Mesendoderm (in vitro differentiated cells): ENCODE data around the gene IL26.
A peak's percentile ranks its signal among the peaks of the same experiment; 100 is the strongest.

Experiments
- DNase-seq: peaks from one replicate; pipeline ENCODE4 v3.0.0; 2013
- H2AK5ac ChIP-seq: 2 replicates; pipeline ENCODE4 v1.6.1; 2013; ENCODE audit warnings: low read length, inconsistent platforms
- H2BK120ac ChIP-seq: 2 replicates; pipeline ENCODE4 v1.6.1; 2013; ENCODE audit warnings: low read depth, mild to moderate bottlenecking, low read length, moderate library complexity, mixed read lengths
- H2BK15ac ChIP-seq: replicated peaks from 2 replicates; pipeline ENCODE4 v1.6.1; 2013; ENCODE audit warnings: low read depth, mild to moderate bottlenecking, moderate library complexity
- H2BK5ac ChIP-seq: 2 replicates; pipeline ENCODE4 v1.6.1; 2013; ENCODE audit warnings: low read length, inconsistent platforms
- H3K18ac ChIP-seq: 2 replicates; pipeline ENCODE4 v1.6.1; 2013; ENCODE audit warnings: mild to moderate bottlenecking, low read length, mixed read lengths
- H3K23ac ChIP-seq: one replicate; pipeline ENCODE4 v1.6.1; 2013; ENCODE audit warnings: low read length
- H3K27ac ChIP-seq: 2 replicates; pipeline ENCODE4 v1.5.1; 2013; ENCODE audit warnings: low read depth, mild to moderate bottlenecking, inconsistent platforms, low read length, moderate library complexity
- H3K27me3 ChIP-seq: 2 replicates; pipeline ENCODE4 v1.6.1; 2013; ENCODE audit warnings: low read length, control low read depth, mild to moderate bottlenecking, inconsistent platforms; ENCODE audit not compliant: insufficient read depth, poor library complexity
- H3K36me3 ChIP-seq: 2 replicates; pipeline ENCODE4 v1.6.1; 2013; ENCODE audit warnings: low read length, inconsistent platforms; ENCODE audit not compliant: control insufficient read depth, insufficient read depth
- H3K4ac ChIP-seq: one replicate; pipeline ENCODE4 v1.6.1; 2013; ENCODE audit warnings: low read depth, mild to moderate bottlenecking, low read length, moderate library complexity
- H3K4me1 ChIP-seq: 2 replicates; pipeline ENCODE4 v1.6.1; 2013; ENCODE audit warnings: low read depth, low read length, inconsistent platforms; ENCODE audit not compliant: control insufficient read depth
- H3K4me2 ChIP-seq: 2 replicates; pipeline ENCODE4 v1.6.1; 2013; ENCODE audit warnings: low read length
- H3K4me3 ChIP-seq: 2 replicates; pipeline ENCODE4 v1.5.1; 2013; ENCODE audit warnings: mild to moderate bottlenecking, low read length
- H3K56ac ChIP-seq: one replicate; pipeline ENCODE4 v1.6.1; 2013; ENCODE audit warnings: low read length
- H3K79me1 ChIP-seq: 2 replicates; pipeline ENCODE4 v1.6.1; 2013; ENCODE audit warnings: low read length, inconsistent platforms
- H3K79me2 ChIP-seq: 2 replicates; pipeline ENCODE4 v1.6.1; 2013; ENCODE audit warnings: mild to moderate bottlenecking, low read length; ENCODE audit not compliant: control insufficient read depth, insufficient read depth
- H3K9ac ChIP-seq: 2 replicates; pipeline ENCODE4 v1.6.1; 2013; ENCODE audit warnings: low read length, inconsistent platforms
- H4K5ac ChIP-seq: one replicate; pipeline ENCODE4 v1.6.1; 2013; ENCODE audit warnings: low read length
- H4K8ac ChIP-seq: one replicate; pipeline ENCODE4 v1.6.1; 2013; ENCODE audit warnings: low read depth, mild to moderate bottlenecking, control low read depth, low read length, moderate library complexity
- WGBS: extraction: QIAGEN DNeasy Blood & Tissue Kit; methylation state at CpG from one replicate; pipeline ENCODE4 v1.1.7; 2013; ENCODE audit warnings: low lambda C conversion rate, missing lambda C conversion rate; ENCODE audit not compliant: insufficient coverage; ENCODE audit errors: extremely low coverage; 5-methylcytosine and 5-hydroxymethylcytosine counted together

IL26 gene

GRCh38 chr12:68231691-68232090, 6.1 kb upstream of the IL26 start:
- Histone ChIP-seq H3K4ac (no peak overlapping the region), H2AK5ac (no peak overlapping the region), H3K36me3 (no peaks in the 10 kb centered on the region), H3K4me2 (no peak overlapping the region), H3K79me2 (no peaks in the 10 kb centered on the region), H3K23ac (no peak overlapping the region), H2BK15ac (no peak overlapping the region), H3K18ac (no peak overlapping the region), H3K27me3 (no peaks in the 10 kb centered on the region), H3K27ac (no peak overlapping the region), H2BK5ac (no peak overlapping the region), H3K79me1 (no peaks in the 10 kb centered on the region), H4K5ac (no peak overlapping the region), H2BK120ac (no peak overlapping the region), H3K56ac (no peak overlapping the region), H3K4me3 (no peak overlapping the region), H4K8ac (no peak overlapping the region), H3K4me1 (peaks cover 6% of the 10 kb centered on the region), H3K9ac (no peak overlapping the region)
- WGBS = no CpG with 5 or more reads among the region's 3 CpGs
- no peak for DNase-seq

- no peak overlapping the region for H3K4ac ChIP-seq
- no peaks in the 10 kb centered on the region for H3K79me1 ChIP-seq
- H3K27me3 ChIP-seq = no peaks in the 10 kb centered on the region
- H4K5ac ChIP-seq = no peak overlapping the region
- no peak for DNase-seq
- no peak overlapping the region for H3K18ac ChIP-seq
- H3K27ac ChIP-seq = no peak overlapping the region
- H2BK120ac ChIP-seq = no peak overlapping the region
- H3K56ac ChIP-seq = no peak overlapping the region
- no peak overlapping the region for H4K8ac ChIP-seq
- no peak overlapping the region for H3K4me2 ChIP-seq
- H2BK5ac ChIP-seq = no peak overlapping the region
- peaks cover 6% of the 10 kb centered on the region for H3K4me1 ChIP-seq
- no peak overlapping the region for H3K4me3 ChIP-seq
- no peak overlapping the region for H2AK5ac ChIP-seq
- no peak overlapping the region for H2BK15ac ChIP-seq
- H3K36me3 ChIP-seq = no peaks in the 10 kb centered on the region
- no peak overlapping the region for H3K9ac ChIP-seq
- no peaks in the 10 kb centered on the region for H3K79me2 ChIP-seq
- H3K23ac ChIP-seq = no peak overlapping the region
These were observed 5.6 kb upstream of the IL26 start for GRCh38 chr12:68231229-68231628.

- Histone ChIP-seq H3K18ac (no peak overlapping the region), H3K27ac (no peak overlapping the region), H3K4me1 (peaks cover 6% of the 10 kb centered on the region), H3K56ac (no peak overlapping the region), H2BK120ac (no peak overlapping the region), H4K8ac (no peak overlapping the region), H2AK5ac (no peak overlapping the region), H3K27me3 (no peaks in the 10 kb centered on the region), H4K5ac (no peak overlapping the region), H3K9ac (no peak overlapping the region), H2BK15ac (no peak overlapping the region), H3K4me2 (no peak overlapping the region), H3K4me3 (no peak overlapping the region), H3K79me2 (no peaks in the 10 kb centered on the region), H3K23ac (no peak overlapping the region), H3K79me1 (no peaks in the 10 kb centered on the region), H3K4ac (no peak overlapping the region), H2BK5ac (no peak overlapping the region), H3K36me3 (no peaks in the 10 kb centered on the region)
- no peak for DNase-seq
- no CpG with 5 or more reads among the region's 2 CpGs for whole genome bisulfite sequencing
These were observed 4.3 kb upstream of the IL26 start for GRCh38 chr12:68229956-68230355.

GRCh38 chr12:68227356-68227755, 1.7 kb upstream of the IL26 start:
- no peak overlapping the region for H3K4ac ChIP-seq
- H3K27me3 ChIP-seq = no peaks in the 10 kb centered on the region
- no peak overlapping the region for H2BK120ac ChIP-seq
- H3K56ac ChIP-seq = no peak overlapping the region
- H4K5ac ChIP-seq = no peak overlapping the region
- no peaks in the 10 kb centered on the region for H3K79me2 ChIP-seq
- H3K4me1 ChIP-seq = no peaks in the 10 kb centered on the region
- H3K9ac ChIP-seq = no peak overlapping the region
- H3K36me3 ChIP-seq = no peaks in the 10 kb centered on the region
- H3K27ac ChIP-seq = no peak overlapping the region
- H2BK5ac ChIP-seq = no peak overlapping the region
- H3K4me3 ChIP-seq = no peak overlapping the region
- no peak overlapping the region for H3K4me2 ChIP-seq
- no peak overlapping the region for H2AK5ac ChIP-seq
- H3K18ac ChIP-seq = no peak overlapping the region
- H3K79me1 ChIP-seq = no peaks in the 10 kb centered on the region
- no peak for DNase-seq
- no peak overlapping the region for H2BK15ac ChIP-seq
- no peak overlapping the region for H3K23ac ChIP-seq
- WGBS = no CpG with 5 or more reads among the region's 3 CpGs
- H4K8ac ChIP-seq = no peak overlapping the region

GRCh38 chr12:68224613-68225285, 861 bp downstream of the IL26 start:
- Histone ChIP-seq H3K9ac (no peak overlapping the region), H3K4me1 (no peaks in the 10 kb centered on the region), H3K23ac (no peak overlapping the region), H2BK15ac (no peak overlapping the region), H3K4me2 (no peak overlapping the region), H2BK5ac (no peak overlapping the region), H3K4me3 (no peak overlapping the region), H2AK5ac (no peak overlapping the region), H3K36me3 (no peaks in the 10 kb centered on the region), H3K4ac (no peak overlapping the region), H3K18ac (no peak overlapping the region), H3K27ac (no peak overlapping the region), H4K8ac (no peak overlapping the region), H2BK120ac (no peak overlapping the region), H3K79me1 (no peaks in the 10 kb centered on the region), H3K56ac (no peak overlapping the region), H3K79me2 (no peaks in the 10 kb centered on the region), H4K5ac (no peak overlapping the region), H3K27me3 (no peaks in the 10 kb centered on the region)
- WGBS = no CpG with 5 or more reads among the region's 3 CpGs
- no peak for DNase-seq

GRCh38 chr12:68223067-68223747, 2.4 kb downstream of the IL26 start:
- Histone ChIP-seq H3K56ac (no peak overlapping the region), H4K5ac (no peak overlapping the region), H2BK15ac (no peak overlapping the region), H3K4me2 (no peak overlapping the region), H3K4ac (no peak overlapping the region), H4K8ac (no peak overlapping the region), H3K79me1 (no peaks in the 10 kb centered on the region), H2BK120ac (no peak overlapping the region), H3K9ac (no peak overlapping the region), H3K23ac (no peak overlapping the region), H3K4me3 (no peak overlapping the region), H2BK5ac (no peak overlapping the region), H3K79me2 (no peaks in the 10 kb centered on the region), H3K27me3 (no peaks in the 10 kb centered on the region), H2AK5ac (no peak overlapping the region), H3K4me1 (no peaks in the 10 kb centered on the region), H3K18ac (no peak overlapping the region), H3K27ac (no peak overlapping the region), H3K36me3 (no peaks in the 10 kb centered on the region)
- WGBS = no CpG with 5 or more reads among the region's 12 CpGs
- peak; percentile 96 for DNase-seq
